NK-92 (cell line): ENCODE data around the gene SHF.
"Not testable (repeated sequence)": the region's sequence is repeated elsewhere in the genome, so short reads cannot be mapped to it uniquely, and the experiment has no call there.

Experiments used
- DNase-seq: peaks from one replicate; lab custom pipeline; 2025; ENCODE audit not compliant: unreplicated experiment; lab: John Stamatoyannopoulos, UW

Gene SHF

DNA sequence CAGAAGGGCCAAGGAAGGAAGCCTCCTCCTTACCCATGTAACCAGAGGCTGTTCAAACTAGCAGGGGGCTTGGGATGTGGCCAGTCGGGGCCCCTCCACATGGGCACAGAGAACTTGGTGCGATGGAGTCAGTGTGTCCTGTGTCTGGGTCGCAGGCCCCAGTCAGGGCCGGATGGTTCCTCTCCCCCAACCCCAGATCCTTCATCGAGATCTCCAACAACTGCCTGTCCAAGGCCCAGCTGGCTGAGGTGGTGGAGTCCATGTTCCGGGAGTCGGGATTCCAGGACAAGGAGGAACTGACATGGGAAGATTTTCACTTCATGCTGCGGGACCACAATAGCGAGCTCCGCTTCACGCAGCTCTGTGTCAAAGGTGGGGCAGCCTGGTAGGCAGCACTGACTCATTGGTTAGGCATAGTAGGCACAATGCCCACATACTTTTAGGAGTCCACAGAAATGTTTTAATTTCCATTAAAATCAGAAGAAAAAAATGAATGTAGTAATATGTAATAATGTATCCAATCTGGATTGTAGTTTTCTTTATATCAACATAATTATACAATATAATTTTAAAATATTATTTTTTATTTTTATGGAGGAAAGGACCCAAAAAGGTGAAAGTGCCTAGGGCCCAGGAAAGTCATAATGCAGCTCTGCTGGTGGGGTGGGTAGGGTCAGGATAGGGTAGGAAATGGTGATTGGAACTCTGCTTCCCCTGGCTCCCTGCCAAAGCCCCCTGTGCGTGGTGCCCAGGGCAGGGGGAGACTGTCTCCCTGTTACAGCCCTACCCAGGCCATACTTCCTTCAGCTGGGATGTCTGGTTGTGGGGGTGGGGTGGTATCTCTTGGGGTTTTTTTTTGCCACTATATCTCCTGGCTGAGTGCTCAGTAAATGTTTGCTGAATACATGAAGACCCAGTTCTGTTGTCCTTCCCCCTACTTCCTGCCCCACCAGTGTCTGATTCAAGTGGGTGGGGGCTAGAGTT lies 39.4 kb downstream of the SHF start:
- no peak for DNase-seq

DNA sequence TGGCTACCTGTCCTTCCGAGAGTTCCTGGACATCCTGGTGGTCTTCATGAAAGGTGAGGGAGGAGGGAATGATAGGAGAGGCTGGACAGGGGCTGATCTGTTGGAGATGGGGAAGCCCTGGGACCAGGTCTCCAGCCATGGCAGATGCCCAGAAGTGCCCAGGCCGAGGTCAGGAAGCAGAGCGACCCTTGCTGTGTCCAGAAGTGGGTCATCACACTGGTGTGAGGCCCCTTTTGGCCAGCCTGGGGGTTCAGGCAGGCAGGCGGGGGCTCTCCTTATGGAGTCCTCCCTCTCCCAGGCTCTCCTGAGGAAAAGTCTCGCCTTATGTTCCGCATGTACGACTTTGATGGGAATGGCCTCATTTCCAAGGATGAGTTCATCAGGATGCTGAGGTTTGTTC lies 40.2 kb downstream of the SHF start:
- no peak for DNase-seq

DNA sequence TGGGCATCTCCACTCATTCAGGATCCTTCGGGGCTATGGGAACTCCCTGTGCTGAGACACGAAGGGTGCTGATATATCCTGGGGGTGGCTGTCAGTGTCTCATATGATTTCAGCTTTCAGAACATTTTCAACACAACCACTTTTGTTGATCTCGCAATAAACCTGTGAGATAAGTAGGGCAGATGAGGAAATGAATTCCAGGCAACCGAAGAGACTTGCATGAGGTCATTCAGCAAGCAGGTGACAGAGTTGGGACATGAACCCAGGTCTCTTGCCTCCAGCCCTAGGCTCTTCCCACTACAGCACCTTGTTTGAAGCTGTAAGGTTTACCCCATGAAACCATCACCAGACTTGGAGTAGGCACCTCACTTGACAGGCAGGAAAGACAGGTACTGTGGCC lies 41.4 kb downstream of the SHF start:
- no peak for DNase-seq

DNA sequence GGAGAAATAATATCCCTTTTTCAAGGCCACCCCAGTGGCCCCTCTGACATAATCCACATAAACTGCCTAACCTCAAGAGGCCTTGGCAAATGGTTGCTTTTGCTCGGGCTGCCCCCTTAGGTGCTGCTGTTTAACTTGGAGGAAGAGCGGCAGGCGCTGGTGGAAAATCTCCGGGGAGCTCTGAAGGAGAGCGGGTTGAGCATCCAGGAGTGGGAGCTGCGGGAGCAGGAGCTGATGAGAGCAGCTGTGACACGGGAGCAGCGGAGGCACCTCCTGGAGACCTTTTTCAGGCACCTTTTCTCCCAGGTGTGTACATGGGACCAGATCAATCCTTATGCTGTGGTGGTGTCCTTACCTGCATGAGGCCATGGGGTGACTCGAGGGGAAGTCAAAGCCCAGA lies 43.0 kb downstream of the SHF start:
- no peak for DNase-seq

DNA sequence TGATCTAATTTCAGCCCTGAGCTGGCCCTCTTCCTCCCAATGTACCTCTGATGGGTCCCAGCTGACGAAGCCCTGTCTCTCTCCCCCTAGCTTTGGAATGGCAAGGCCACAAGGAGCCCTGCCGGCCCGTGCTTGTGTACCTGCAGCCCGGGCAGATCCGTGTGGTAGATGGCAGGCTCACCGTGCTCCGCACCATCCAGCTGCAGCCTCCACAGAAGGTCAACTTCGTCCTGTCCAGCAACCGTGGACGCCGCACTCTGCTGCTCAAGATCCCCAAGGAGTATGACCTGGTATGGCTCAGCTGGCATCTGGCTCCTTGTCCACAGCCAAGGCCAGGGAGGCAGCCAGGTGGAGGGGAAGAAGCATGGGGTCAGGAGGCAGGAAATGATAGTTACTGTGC lies 43.8 kb downstream of the SHF start:
- no peak for DNase-seq

DNA sequence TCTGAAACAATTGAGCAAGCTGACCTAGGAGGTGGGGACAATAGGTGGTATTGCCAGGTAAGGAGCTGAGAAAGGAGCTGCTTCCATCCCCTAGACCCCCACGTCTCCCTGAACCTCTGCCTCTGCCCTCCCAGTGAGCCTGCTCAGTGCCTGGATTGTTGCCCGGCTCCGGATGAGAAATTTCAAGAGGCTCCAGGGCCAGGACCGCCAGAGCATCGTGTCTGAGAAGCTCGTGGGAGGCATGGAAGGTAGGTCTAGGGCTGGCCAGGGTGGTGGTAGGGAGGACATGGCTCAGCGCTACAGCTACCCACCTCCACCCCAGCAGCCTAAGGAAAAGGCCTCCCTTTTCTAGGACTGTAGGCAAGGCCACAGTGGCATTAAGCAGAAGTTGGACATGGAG lies 44.7 kb downstream of the SHF start:
- DNase-seq, result no peak

DNA sequence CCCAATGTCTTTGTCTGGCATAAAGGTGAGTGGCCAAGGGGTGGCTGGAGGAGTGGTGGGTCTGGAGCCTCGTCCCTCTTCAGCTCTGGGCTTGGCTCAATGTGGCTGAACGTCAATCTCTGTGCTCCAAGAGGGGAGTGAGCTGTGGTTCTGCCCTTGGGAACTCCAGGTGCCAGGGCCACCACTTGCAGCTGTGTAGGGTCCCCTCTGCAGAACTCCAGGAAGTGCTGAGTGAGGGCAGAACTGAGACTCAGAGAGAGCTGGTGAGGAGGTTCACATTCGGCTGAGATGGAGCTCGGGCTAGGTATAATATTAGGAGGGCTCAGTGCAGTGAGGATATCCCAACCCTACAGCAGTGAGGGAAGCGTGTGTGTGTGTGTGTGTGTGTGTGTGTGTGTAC lies 46.4 kb downstream of the SHF start:
- no peak for DNase-seq

DNA sequence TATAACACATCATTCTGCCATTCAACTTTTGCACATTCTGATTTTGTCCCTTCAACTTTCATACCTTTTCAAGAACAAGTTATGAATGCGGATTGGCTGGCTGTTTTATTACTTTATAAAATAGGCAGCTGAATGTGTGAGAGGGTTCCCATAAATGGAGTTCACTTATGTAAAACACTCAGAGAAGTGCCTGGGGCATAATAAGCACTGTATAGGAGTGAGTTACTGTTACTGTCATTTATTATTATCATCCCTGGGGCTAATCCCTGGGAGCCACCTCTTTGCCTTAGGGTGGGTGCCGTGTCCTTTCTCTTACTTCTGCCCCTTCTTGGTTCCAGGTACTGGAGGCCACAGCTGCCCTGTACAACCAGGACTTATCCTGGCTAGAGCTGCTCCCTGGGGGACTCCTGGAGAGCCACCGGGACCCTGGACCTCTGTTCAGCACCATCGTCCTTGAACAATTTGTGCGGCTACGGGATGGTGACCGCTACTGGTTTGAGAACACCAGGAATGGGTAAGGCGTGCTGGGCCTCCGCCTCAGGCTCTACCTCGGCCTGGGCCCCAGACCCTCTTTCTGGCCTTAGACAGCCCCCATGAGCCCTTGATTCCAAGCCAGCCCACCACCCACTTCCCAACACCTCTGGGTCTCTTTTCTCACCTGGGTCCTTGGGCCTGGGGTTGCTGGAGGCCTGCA lies 47.1 kb downstream of the SHF start:
- no peak for DNase-seq

DNA sequence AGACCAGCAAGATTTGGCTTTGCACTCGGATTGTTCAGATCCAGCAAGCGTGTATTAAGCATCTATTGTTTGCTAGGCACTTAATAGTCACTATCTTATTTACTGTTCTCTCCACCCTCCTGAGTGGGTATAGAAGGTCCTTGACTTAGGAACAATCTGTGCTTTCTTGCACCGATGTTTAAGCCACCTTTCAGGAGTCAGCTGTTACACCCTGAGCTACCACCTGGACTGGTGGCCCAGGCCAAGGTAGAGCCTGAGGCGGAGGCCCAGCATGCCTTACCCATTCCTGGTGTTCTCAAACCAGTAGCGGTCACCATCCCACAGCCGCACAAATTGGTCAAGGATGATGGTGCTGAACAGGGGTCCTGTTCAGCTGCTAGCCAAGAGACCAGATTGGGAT lies 48.0 kb downstream of the SHF start:
- DNase-seq, result no peak

DNA sequence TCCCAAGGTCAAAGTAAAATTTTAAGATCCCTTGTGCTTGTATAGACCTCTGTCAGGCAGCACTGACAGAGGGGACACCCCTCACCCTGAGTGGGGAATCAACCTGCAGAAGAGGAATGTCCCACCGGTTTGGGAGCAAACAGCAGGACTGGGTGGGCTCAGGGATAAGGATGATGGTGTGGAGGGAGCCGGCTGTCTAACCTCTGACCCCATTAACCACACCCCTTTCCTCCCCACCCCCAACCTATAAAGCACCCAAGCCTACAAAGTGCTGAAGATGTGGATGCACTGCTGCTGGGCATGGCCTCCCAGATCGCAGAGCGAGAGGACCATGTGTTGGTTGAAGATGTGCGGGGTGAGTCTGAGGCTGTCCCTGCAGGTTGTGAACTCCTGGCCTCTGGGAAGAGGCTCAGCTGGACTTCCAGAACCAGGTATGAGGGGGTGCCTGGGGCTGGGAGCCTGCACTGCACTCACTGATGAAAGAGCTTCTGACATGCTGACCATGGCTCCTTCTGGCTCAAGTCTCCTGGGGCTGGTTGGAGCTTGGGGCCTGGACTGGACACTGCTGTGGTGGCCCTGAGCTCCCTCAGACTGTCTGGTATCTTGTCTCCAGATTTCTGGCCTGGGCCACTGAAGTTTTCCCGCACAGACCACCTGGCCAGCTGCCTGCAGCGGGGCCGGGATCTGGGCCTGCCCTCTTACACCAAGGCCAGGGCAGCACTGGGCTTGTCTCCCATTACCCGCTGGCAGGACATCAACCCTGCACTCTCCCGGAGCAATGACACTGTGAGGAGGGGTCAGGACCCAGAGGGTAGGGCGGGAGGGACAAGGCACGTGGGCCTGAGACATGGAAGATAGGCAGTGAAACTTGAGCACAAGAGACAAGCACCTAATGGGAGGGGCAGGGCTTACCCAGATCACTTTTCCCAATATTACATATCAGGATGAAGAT lies 48.7 kb downstream of the SHF start:
- no peak for DNase-seq

DNA sequence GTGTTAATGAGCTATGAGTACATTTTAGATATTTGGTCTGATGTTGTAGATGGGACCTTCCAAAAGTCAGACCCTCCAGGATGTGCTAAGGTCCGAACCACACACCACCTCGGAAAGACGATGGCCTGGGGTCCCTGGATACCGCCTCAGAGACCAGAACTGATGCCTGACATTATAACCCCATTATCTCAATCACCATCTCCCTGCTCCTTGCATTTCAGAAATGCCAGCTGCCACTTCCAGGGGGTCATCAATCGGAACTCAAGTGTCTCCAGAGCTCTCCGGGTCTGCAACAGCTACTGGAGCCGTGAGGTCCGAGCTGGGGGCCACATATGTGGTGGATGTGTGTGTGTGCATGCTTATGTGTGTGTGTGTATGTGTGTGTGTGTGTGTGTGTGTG lies 50.1 kb downstream of the SHF start:
- no peak for DNase-seq

DNA sequence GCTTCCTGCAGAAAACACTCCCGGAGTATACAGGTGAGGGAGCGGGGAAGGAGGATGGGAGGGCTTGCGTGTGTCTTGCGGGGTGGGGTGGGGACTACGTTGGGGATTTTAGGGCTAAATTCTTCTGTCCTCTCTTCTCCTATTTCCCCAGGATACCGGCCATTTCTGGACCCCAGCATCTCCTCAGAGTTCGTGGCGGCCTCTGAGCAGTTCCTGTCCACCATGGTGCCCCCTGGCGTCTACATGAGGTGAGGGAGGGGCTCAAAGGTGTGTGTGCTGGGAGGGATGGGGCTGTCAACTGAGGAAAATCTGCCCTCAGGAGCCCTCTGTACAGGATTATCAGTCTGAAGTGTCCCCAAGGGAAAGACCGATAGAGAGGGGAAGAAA lies 51.4 kb downstream of the SHF start:
- no peak for DNase-seq

DNA sequence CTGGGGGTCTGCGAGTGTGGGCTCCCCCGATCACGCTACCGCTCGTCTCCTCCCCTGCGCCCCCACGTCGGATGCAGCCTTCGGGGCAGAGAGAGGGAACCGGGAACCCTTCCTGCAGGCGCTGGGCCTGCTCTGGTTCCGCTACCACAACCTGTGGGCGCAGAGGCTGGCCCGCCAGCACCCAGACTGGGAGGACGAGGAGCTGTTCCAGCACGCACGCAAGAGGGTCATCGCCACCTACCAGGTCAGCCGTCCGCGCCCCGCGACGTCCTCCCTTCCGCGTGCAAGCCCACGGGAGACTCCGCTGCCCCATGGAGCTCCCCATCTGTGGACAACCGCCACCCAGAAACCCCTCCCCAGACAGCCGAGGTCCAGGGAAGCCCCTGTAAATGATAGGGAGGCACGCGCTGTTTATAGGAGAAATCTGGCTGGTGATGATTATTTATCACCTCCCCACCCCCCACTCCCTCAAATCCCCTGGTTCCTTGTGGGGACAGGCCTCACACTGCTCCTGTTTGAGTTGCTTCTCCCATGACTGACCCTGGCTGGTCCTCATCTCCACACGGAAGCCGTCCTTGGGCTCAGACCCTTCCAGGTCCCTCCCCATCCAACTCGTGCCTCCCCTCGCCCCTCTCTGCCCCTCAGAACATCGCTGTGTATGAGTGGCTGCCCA lies 51.9 kb downstream of the SHF start:
- DNase-seq, result not testable (repeated sequence)

DNA sequence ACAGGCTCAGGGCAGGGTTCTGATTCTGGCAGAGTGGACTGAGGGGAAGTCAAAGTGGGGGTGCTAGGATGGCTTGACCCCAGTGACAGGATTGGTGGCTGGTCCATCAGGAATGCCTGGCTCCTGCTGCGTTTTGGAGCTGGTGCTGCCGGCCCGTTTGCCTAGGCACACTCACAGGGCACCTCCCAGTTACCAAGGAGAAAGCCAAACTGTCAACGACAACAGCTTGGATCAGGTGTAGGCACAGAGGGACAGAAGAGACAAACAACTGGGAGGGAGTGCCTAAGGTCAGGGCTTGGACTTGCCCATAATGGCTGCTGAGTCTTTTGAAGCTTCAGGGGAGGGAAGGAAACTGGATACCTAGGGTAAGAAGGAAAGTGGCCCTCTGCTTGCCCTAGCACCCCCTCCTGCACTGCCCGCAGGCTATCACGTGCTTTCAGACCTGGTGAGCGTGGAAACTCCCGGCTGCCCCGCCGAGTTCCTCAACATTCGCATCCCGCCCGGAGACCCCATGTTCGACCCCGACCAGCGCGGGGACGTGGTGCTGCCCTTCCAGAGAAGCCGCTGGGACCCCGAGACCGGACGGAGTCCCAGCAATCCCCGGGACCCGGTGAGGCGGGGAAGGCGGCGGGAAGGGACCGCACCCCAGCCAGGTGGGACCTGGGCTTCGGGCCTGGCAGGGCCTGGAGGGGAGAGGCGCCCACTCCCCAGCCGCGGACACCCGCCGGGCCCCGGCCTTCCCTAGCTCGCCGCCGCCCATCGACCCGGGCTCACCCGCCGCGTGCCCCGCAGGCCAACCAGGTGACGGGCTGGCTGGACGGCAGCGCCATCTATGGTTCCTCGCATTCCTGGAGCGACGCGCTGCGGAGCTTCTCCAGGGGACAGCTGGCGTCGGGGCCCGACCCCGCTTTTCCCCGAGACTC lies 52.8 kb downstream of the SHF start:
- no peak for DNase-seq

DNA sequence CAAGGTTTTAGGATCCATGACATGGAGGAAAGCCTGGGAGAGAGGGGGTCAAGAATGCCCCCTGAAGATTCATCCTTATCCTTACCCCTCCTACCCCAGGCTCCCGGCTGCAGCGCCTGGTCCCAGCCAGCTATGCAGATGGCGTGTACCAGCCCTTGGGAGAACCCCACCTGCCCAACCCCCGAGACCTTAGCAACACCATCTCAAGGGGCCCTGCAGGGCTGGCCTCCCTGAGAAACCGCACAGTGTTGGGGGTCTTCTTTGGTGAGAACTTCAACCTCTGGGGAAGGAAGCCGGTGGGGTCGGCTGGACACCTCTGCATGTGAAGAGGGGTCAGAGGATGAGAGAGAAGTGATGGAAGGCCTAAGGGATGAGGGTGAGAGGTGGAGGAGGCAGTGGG lies 53.7 kb downstream of the SHF start:
- DNase-seq, result no peak

DNA sequence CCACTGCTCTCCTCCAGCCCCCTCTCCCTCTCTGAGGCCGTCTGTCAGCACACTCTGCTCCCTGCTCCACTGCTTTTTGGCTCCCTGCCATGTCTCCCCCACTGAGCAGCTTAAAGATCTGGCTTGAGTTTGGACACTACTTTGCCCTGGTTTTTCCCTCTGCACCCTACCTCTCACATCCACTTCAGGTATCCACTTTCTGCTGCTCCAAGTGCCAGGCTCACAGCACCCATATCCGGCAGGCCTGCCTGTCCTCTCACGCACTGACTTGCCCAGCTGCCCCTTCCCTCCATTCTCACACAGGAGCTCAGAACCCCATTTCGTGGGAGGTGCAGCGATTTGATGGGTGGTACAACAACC lies 54.2 kb downstream of the SHF start:
- DNase-seq, result no peak

DNA sequence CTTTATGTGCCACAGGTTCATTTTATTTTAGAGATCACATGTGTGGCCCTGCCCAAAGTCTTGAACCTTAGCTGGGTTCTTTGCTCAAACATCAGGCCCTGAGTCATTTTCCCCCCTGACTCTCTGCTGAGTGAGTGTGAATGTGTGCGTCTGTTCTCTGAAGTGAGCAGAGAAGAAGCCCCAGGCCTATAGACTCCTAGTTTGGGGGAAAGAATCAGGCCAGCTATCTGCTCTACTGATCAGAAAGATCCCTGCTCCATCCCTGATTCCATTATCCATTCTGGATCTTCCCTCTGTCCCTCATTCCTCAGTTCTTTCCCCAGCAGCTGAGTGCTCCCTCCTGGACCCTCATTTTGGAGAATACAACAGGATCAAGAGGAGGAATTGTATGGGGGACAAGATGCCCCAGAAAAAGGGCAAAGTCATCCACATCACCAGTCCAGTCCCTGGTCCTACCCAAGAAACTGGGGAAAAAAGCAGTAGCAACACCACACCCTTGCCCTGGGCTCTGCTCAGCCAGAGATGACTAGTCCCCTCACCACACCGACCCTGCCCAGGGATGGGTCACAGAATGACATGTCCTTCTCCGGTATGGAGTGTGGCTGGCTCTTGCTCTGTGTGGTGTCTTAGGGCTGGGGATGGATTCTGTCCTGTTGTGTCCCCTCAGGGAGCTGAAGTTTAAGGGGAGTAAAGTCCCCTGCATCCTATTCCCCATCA lies 54.8 kb downstream of the SHF start:
- DNase-seq, result no peak

DNA sequence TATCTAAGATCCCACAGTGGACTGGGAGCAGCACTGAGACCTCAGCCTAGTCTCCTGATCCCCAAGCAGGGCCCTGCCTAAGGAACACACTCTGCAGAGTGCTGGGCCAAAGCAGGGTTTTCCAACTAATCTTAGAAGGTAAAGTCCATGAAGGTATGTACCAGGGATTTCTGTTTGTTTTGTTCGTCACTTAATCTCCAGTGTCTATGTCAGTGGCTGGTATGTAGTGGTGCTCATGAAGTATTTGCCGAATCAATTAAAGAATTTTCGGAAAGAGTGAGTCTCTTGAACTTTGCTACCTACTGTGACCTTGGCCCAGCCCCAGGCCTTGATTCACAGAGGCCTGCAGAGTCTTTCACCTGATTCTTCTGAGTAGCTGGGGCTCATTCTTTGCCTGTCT lies 56.3 kb downstream of the SHF start:
- no peak for DNase-seq

DNA sequence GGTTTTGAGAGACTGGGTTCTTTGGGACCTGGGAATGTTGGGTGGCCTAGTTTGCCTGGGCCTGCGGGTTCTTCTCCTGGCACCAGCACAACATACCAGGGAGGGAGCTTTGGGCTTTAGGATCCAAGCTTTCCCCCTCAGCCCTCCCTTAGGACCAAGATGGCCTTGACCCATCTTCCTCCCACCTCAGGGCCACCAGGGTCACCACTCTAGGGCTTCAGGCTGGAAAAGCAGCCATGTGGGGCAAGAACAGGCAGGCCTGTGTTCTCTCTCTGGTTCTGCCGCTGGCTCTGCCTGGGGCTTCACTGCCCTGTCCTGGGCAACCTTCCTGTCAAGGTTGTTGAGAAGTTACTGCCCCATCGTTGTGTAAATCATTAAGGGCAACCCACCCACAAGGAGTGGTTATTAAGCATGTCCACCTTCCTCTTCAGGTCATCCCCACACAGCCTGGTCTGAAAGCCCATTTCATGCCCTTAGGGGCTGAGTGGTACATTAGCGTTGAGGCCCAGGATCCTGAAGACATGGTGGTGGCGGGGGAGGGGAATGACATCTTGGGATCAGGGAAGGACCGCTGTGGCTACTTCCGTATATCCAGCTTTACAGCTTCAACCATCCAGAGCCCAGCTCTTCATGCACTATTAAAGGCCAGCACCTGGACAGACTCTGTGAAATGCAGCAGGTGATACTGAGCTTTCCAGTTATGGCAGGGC lies 57.3 kb downstream of the SHF start:
- DNase-seq, result no peak
